Thyroid gland (tissue), 4 donors: Measurements from ENCODE around the gene TYMP.

Experiments used
- CTCF ChIP-seq, 6 experiments: fragments of 200-600 bp in 3 of 6; fragments of 450-650 bp in 3 of 6; sonication (generic) in 3 of 6; IDR thresholded peaks; one replicate each; pipeline ENCODE4 v1.5.1; 2016 to 2019; ENCODE audit warnings: antibody characterized with exemption in 6 of 6, mild to moderate bottlenecking in 2 of 6, inconsistent platforms in 1 of 6, moderate library complexity in 1 of 6
- POLR2A ChIP-seq, 2 donors: fragments of 450-650 bp; IDR thresholded peaks; one replicate each; pipeline ENCODE4 v1.6.1; 2017; ENCODE audit warnings: antibody characterized with exemption in 2 of 2, mild to moderate bottlenecking in 2 of 2, moderate library complexity in 1 of 2

DNA sequence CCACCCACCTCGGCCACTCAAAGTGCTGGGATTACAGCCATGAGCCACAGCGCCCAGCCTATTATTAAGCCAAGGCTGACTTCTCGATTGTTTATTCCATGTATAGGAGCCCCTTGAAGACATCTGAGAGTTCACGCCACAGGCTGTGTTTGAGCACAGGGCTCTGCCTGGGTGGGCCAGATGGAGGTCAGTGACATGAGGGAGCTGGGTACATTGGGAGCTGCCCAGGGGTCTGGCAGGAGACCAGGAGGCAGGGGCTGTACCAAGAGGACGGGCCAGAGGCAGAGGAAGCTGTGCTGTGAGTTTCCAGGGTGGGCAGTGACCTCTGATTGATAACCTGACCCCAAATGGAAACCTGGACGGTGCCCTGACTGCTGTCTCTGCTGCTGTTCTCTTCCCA, 27.7 kb downstream of the TYMP start:
- no peak for TF ChIP-seq CTCF (IDR thresholded peaks at IDR 0.05)
- no peak for TF ChIP-seq POLR2A (IDR thresholded peaks at IDR 0.05)
